Hindlimb muscle (tissue), 1 donor: ENCODE results near the gene DIRAS2. TPM values are rescaled to one million over a fixed set of nuclear protein-coding genes. Genes with fewer than 3 reads are reported as not detected.

ENCODE experiments used
- DNase-seq: peaks from one replicate; pipeline ENCODE4 v3.0.0-alpha.2; 2013
- polyA plus RNA-seq: library from polyadenylated mRNA; unstranded; fragments of 120-200 nt; gene quantifications from one replicate; pipeline ENCODE4 v1.2.1, GENCODE V29; 2013; ENCODE audit not compliant: insufficient read length

The DIRAS2 gene
- polyA plus RNA-seq, 1 donor = 1.1 TPM

DNA sequence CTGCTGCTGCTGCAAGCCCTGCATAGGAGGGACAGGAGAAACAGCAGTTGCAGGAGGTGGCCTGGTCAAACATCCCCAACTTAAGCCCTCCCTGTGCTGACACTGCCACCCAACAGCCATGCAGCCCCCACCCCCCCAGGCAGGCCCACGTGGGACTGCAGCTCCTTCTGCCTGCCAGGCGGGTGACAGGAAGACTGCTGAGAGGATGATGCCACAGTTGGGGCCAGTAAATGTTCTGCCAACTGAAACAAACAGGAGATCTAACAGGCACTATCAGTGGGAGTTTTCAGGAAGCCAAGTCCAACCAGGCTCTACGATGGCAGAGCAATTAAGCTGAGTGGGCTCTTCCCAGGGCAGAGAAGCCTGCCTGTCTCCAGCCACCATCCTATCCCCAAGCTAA lies 31.1 kb downstream of the DIRAS2 start:
- DNase-seq = no peak

DNA sequence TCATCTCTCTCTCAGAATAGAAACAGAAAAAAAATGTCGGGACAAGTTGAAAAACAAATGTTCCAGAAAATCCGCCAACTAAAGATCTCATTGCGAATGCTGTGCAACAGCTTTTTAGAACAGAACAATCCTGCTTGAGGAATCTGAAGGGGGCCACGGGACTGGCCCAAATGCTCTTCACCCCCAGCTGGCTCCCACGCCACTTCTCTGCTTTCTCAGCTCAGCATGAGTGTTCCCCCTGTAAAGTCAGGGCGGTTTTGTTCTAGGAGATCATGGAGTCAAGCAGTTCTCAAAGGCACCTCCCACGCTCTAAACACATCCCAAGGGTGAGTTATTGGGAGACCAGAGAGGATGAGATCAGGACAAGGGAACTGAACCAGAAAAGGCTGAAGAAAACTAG lies 31.5 kb downstream of the DIRAS2 start:
- DNase-seq = no peak

DNA sequence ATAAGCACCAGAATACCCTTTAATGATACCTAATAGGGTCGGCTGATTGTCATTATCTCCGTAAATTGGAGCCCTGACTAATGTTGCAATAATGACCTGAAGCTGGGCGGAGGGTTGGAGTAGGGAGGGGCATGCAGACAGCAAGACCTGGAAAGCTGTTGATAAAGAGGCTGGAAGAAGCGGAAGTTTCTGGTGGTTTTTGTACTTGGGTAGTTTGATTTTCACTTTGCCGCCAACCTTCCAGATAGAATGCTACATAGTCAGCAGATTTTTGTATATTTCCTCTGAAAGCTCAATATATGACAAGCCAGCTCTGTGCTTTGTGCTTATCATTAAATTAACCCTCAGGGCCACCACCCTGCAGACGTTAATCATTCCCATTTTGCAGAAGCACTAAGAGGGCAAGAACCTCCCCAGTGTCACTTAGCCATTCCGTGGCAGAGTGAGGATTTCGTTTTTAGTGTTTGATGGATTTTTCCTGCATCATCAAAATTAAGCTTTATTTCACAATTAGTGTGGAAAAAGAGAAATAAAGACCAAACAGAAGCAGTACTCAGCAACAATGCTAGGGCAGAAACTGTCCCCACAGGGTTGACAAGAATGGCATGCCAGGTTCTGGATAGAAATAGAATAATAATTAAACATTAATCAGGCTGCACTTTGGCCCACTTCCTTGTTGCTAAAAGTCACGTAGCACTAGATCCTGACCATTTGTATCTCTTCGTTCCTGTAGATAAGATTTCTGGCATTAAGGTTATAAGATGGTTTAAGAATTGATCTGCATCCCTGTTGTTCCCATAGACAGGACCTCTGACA lies 34.7 kb downstream of the DIRAS2 start:
- no peak for DNase-seq

DNA sequence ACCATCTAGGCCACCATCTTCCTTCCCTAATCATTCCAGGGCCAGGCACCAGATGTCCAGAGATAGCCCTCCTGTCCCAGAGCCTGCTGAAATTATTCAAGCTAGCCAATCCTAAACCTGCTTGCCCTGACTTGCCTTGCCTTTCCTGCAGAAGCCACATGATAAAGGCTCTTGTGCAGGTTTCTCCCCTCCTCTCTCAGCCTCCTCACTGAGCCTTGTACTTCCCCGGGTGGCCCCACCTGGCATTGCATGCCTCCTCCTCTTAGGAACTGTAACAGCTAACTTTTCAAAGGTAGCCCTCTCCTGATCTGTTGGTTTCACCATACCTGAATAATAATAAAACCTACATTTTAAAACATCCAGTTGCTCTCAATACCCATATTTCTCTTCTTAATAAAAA lies 42.6 kb downstream of the DIRAS2 start:
- no peak for DNase-seq

DNA sequence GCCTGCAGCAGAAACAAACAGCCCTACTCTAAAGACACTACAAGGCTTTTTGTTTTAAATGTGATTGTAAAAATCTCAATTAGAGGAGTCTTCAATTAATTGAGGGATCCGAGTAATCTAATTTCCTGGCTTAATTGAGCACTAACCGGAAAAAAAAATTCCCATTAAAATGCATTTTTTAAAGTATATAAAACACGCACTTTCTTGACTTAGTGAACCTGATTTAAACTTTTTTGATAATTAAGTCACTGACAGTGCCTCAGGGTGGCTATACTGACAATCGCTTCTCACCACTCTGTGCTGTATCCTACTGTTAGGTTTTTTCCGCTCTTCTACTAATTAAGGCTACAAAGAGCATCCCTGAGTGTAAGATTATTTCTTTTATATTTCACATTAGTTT lies 44.4 kb downstream of the DIRAS2 start:
- no peak for DNase-seq

DNA sequence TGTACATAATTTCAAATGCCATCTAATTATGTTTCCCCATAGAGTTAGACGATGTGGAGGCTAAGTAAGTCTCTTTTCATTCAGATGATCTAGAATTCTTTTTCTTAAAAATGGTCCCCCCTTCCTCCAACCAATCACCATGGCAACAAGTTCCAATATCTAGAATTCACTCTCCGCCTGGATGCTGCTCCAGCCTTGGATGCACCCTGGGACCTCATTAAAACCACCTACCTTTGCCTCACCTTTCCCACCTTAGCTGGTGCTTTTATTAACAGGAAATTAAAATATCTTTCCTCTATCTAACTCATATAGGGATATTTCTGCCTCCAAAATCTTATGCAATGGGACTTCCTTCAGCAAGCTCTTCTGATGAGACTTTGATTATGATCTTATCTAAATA lies 49.0 kb downstream of the DIRAS2 start:
- no peak for DNase-seq

DNA sequence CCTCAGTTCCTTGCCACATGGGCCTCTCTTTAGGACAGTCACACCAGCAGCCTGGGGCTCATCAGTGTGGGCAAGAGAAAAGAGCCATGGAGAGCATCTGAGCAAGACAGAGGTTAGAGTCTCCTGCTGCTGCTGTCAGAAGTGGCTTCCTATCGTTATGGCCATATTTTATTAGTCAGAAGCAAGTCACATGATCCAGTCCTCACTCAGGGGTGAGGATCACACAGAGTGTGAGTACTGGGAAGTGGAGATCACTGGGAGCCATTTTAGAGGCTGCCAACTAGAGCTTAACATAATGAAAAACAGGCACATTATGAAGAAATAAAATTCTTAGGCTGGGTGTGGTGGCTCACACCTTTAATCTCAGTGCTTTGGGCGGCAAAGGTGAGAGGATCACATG lies 62.0 kb downstream of the DIRAS2 start:
- no peak for DNase-seq

DNA sequence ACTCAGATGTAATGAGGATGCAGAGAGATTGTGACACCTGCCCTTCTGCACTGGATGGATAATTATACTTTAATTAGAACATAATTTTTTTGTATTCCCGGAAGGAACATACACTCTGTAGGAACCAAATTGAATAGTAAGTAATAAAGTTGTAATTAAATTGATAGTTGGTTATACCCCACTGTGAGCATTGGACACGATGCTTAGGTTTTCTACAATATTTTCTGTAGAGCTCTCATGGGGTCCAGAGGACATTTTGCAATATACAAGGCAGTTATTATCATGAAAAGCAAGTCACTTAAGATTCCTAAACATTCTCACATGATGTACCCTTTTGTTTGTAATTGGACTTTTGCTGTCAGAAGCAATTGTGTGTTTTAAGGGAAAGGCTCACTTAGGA lies 63.4 kb downstream of the DIRAS2 start:
- no peak for DNase-seq

DNA sequence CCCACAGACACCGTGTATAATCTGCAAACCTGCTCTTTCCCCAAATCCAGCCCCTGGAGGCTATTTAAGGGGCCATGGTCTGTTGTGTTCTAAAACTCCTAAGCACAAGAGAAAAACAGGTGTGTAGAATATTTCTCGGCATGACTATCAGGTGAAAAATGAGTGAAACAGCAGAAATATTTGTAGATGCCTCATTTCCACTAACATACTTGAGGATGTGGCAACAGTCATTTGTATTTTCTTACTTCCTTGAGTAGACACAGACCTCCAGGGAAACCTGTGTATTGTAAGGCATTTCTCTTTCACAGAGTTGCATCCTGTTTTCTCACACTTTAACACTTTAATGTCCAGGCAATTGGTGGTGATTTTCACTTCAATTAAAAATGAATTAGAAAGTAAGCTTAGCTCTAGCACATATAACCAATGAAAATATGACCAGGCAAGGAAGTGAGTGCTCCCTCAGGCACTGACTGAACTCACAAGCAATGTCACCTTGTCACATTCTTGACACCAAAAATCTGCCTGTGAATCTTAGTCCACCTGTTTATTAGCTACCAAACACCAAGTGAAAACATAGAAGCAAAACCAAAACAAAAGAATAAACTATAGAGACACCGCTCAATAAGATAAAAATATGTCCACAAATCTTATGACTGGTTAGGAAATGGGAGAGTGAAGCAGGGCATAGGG lies 64.4 kb downstream of the DIRAS2 start:
- no peak for DNase-seq

DNA sequence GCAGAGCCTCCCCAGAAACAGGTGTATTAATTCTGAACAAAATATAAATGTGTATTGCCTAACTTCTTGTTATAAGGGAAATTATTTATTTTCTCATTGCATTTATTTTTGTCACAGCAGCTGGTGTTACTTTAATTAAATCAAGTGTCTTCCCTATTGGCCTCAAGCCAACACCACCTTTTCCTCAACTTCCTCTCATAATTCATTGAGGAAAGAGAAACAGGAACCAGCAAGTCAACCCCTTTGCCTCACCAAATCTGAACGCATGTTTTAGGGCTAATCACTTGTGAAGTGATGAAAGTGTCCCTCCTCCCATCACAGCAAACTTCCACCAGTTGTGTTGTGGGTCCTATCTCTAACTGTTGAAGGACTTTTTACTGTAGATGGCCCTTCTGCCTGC lies 73.1 kb downstream of the DIRAS2 start:
- no peak for DNase-seq

DNA sequence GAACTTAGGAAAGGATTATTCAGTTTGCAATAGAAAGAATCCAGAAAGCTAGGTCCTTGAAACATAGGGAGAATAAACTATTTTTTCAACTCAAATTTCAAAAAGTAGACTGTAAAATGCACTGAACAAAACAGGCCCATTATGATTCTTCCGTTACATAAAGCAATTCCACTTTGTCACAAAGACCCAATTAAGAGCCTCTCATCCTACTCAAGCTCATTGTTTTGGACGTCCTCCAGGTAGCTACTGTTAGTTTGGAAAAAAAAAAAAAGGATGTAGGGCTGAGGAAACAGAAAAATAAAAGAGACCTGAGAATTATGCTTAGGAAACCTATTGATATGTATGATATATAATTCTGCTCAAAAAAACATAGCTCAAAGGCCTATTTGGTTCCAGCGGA lies 74.0 kb downstream of the DIRAS2 start:
- no peak for DNase-seq

DNA sequence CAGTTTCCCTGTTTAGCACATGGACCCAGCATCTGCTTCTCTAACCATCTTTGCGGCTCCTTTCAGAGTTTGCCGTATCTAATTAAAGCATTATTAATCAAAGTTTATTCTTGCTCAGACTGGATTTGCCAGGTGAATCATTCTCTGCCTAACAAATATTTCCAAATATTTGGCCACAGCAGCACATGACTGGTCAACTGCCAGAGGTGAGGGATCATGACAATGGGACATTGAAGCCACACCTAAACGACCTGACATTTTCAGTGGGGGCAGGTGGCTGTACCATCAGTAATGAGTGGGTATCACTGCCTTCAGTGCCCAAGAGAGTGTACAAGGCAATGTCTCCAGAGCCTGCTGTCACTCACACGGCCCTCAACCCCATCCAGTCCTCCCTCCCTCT lies 80.4 kb downstream of the DIRAS2 start:
- DNase-seq = no peak

Other genes starting within 250 kb of the DIRAS2 start
- 5.0 TPM for gene SYK, start 159.0 kb upstream of the DIRAS2 start, polyA plus RNA-seq